ENCODE results near the gene RNU1-2.

DNA sequence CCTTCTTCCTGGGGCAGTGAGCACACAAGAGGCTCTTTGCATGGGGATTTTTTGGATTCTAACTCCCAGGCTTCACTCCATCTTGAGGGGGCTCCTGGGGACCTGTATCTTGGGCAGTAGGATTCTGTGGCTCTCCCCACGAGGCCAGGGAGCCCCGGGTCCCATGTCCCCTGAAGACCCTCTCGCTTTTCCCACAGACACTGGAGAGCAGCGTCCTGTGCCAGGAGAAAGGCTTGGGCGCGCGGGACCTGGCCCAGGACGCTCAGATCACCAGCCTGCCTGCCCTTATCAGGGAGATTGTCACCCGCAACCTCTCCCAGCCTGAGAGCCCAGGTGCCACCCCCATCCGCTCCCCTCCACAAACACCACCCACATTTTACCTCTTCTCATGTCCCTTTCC lies 26.7 kb downstream of the RNU1-2 start:
- TF ChIP-seq, protein P1, sequence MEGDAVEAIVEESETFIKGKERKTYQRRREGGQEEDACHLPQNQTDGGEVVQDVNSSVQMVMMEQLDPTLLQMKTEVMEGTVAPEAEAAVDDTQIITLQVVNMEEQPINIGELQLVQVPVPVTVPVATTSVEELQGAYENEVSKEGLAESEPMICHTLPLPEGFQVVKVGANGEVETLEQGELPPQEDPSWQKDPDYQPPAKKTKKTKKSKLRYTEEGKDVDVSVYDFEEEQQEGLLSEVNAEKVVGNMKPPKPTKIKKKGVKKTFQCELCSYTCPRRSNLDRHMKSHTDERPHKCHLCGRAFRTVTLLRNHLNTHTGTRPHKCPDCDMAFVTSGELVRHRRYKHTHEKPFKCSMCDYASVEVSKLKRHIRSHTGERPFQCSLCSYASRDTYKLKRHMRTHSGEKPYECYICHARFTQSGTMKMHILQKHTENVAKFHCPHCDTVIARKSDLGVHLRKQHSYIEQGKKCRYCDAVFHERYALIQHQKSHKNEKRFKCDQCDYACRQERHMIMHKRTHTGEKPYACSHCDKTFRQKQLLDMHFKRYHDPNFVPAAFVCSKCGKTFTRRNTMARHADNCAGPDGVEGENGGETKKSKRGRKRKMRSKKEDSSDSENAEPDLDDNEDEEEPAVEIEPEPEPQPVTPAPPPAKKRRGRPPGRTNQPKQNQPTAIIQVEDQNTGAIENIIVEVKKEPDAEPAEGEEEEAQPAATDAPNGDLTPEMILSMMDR (conservative IDR thresholded peaks at IDR 0.05; ENCODE audit: low read depth, low read length), result no peak
- no peak for TF ChIP-seq EZH2 (IDR thresholded peaks at IDR 0.05; ENCODE audit: borderline replicate concordance, low read depth, low read length, poor library complexity, severe bottlenecking)
